Thyroid gland (tissue), 4 donors: ENCODE results near the gene EXD3.

Source experiments
- CTCF ChIP-seq, 6 experiments: fragments of 200-600 bp in 3 of 6; fragments of 450-650 bp in 3 of 6; sonication (generic) in 3 of 6; IDR thresholded peaks; one replicate each; pipeline ENCODE4 v1.5.1; 2016 to 2019; ENCODE audit warnings: antibody characterized with exemption in 6 of 6, mild to moderate bottlenecking in 2 of 6, inconsistent platforms in 1 of 6, moderate library complexity in 1 of 6
- POLR2A ChIP-seq, 2 donors: fragments of 450-650 bp; IDR thresholded peaks; one replicate each; pipeline ENCODE4 v1.6.1; 2017; ENCODE audit warnings: antibody characterized with exemption in 2 of 2, mild to moderate bottlenecking in 2 of 2, moderate library complexity in 1 of 2

GRCh38 chr9:137354845-137355760, 67.9 kb downstream of the EXD3 start:
- no peak for TF ChIP-seq CTCF (IDR thresholded peaks at IDR 0.05)
- no peak for TF ChIP-seq POLR2A (IDR thresholded peaks at IDR 0.05)
